ENCODE results near the gene CTXN1.

The CTXN1 gene

GRCh38 chr19:7887408-7888144, 38.4 kb downstream of the CTXN1 start:
- no peak for DNase-seq (ENCODE audit: low read depth)
- peak overlapping the region; percentile 95; the same call in 1 of the 2 replicates for H3K4me3 ChIP-seq (ENCODE audit: control insufficient read depth, low read depth, low read length)

GRCh38 chr19:7885818-7886217, 40.1 kb downstream of the CTXN1 start:
- H3K4me3 ChIP-seq (ENCODE audit: control insufficient read depth, low read depth, low read length), result no peak overlapping the region
- no peak for TF ChIP-seq CTCF (IDR thresholded peaks at IDR 0.05; ENCODE audit: control insufficient read depth, insufficient read depth, low read depth, low read length, missing control alignments)
- DNase-seq (ENCODE audit: low read depth), result no peak

More at GRCh38 chr19:7887408-7888144, 38.4 kb downstream of the CTXN1 start:
- no peak for TF ChIP-seq CTCF (IDR thresholded peaks at IDR 0.05; ENCODE audit: control insufficient read depth, insufficient read depth, low read depth, low read length, missing control alignments)

- peak; percentile 24 for DNase-seq (ENCODE audit: low read depth)
- no peak for TF ChIP-seq CTCF (IDR thresholded peaks at IDR 0.05; ENCODE audit: control insufficient read depth, insufficient read depth, low read depth, low read length, missing control alignments)
- H3K4me3 ChIP-seq (ENCODE audit: control insufficient read depth, low read depth, low read length), result no peak overlapping the region
Observed at GRCh38 chr19:7883796-7884570, 42.0 kb downstream of the CTXN1 start.

- TF ChIP-seq CTCF (IDR thresholded peaks at IDR 0.05; ENCODE audit: control insufficient read depth, insufficient read depth, low read depth, low read length, missing control alignments), result no peak
- no peak for DNase-seq (ENCODE audit: low read depth)
- H3K4me3 ChIP-seq (ENCODE audit: control insufficient read depth, low read depth, low read length), result no peak overlapping the region
Observed at GRCh38 chr19:7883105-7883504, 42.8 kb downstream of the CTXN1 start.

GRCh38 chr19:7881910-7882309, 44.0 kb downstream of the CTXN1 start:
- DNase-seq (ENCODE audit: low read depth), result no peak
- no peak for TF ChIP-seq CTCF (IDR thresholded peaks at IDR 0.05; ENCODE audit: control insufficient read depth, insufficient read depth, low read depth, low read length, missing control alignments)
- H3K4me3 ChIP-seq (ENCODE audit: control insufficient read depth, low read depth, low read length), result no peak overlapping the region

GRCh38 chr19:7879836-7880235, 46.1 kb downstream of the CTXN1 start:
- no peak overlapping the region for H3K4me3 ChIP-seq (ENCODE audit: control insufficient read depth, low read depth, low read length)
- no peak for TF ChIP-seq CTCF (IDR thresholded peaks at IDR 0.05; ENCODE audit: control insufficient read depth, insufficient read depth, low read depth, low read length, missing control alignments)
- DNase-seq (ENCODE audit: low read depth), result no peak

All from AG09309 (cell line).